ENCODE results near the gene AMMECR1.
"Not testable (repeated sequence)": the region's sequence is repeated elsewhere in the genome, so short reads cannot be mapped to it uniquely, and the experiment has no call there.

Gene AMMECR1

GRCh38 chrX:110155759-110156158, 162.1 kb downstream of the AMMECR1 start:
- Histone ChIP-seq H3K4me1 (no peaks in the 10 kb centered on the region), H3K79me2 (no peaks in the 10 kb centered on the region), H3K4me3 (ENCODE audit: low read depth, low read length) (no peak overlapping the region), H3K4me2 (ENCODE audit: low read length) (no peak overlapping the region), H2AFZ (no peak overlapping the region), H3K36me3 (ENCODE audit: control insufficient read depth, insufficient read depth, low read length) (no peaks in the 10 kb centered on the region), H3K27me3 (ENCODE audit: control insufficient read depth, insufficient read depth, low read length) (no peaks in the 10 kb centered on the region), H3K27ac (no peak overlapping the region), H3K9me3 (ENCODE audit: control insufficient read depth, low read length) (no peaks in the 10 kb centered on the region), H3K9ac (no peak overlapping the region)
- TF ChIP-seq CTCF (IDR thresholded peaks at IDR 0.05), result no peak

GRCh38 chrX:110154328-110154727, 163.6 kb downstream of the AMMECR1 start:
- H3K9ac ChIP-seq; H3K9me3 ChIP-seq (ENCODE audit: control insufficient read depth, low read length); H2AFZ ChIP-seq; H3K4me3 ChIP-seq (ENCODE audit: low read depth, low read length); H3K36me3 ChIP-seq (ENCODE audit: control insufficient read depth, insufficient read depth, low read length); H3K4me1 ChIP-seq; H3K27ac ChIP-seq; H3K27me3 ChIP-seq (ENCODE audit: control insufficient read depth, insufficient read depth, low read length); H3K79me2 ChIP-seq; H3K4me2 ChIP-seq (ENCODE audit: low read length): not testable (repeated sequence)

DNA sequence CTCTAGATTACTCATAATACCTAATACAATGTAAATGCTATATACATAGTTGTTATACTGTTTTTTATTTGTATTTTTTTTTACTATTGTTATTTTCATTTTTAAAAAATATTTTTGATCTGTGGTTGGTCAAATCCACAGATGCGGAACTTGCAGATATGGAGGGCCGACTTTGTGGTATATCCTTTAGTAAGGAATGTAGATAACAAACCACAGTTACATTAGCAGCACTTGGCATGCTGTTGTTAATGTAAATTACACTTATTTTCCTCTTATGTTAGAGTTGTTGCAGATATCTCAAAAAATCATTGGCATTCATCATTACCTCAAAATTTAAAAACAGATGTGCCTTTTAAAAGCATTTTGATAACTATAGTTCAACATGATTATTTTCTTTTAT, 164.0 kb downstream of the AMMECR1 start:
- Histone ChIP-seq H3K9me3 (ENCODE audit: control insufficient read depth, low read length) (no peaks in the 10 kb centered on the region), H2AFZ (no peak overlapping the region), H3K9ac (no peak overlapping the region), H3K4me1 (no peaks in the 10 kb centered on the region), H3K79me2 (no peaks in the 10 kb centered on the region), H3K4me2 (ENCODE audit: low read length) (no peak overlapping the region), H3K27ac (no peak overlapping the region), H3K4me3 (ENCODE audit: low read depth, low read length) (no peak overlapping the region), H3K36me3 (ENCODE audit: control insufficient read depth, insufficient read depth, low read length) (no peaks in the 10 kb centered on the region), H3K27me3 (ENCODE audit: control insufficient read depth, insufficient read depth, low read length) (no peaks in the 10 kb centered on the region)
- no peak for TF ChIP-seq CTCF (IDR thresholded peaks at IDR 0.05)

DNA sequence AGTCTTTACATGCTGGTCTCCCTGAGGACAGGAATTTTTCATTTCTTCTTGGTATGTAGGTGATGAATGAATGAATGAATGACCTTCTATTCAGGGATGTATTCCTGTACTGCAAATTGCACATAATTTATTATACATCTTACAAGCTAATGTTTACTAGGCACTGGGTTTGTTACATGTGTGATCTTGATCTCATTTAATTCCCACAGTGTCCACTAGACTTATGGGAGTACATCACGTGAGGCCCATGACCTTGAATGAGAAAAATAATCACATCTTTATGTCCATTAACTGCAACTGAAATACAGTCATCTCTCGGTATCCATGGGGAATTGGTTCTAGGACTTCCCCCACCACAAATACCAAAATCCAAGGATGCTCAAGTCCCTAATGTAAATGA, 164.6 kb downstream of the AMMECR1 start:
- H3K36me3 ChIP-seq (ENCODE audit: control insufficient read depth, insufficient read depth, low read length), result no peaks in the 10 kb centered on the region
- no peak overlapping the region for H3K9ac ChIP-seq
- H3K4me3 ChIP-seq (ENCODE audit: low read depth, low read length), result no peak overlapping the region
- H3K4me1 ChIP-seq, result no peaks in the 10 kb centered on the region
- no peaks in the 10 kb centered on the region for H3K9me3 ChIP-seq (ENCODE audit: control insufficient read depth, low read length)
- no peak overlapping the region for H3K4me2 ChIP-seq (ENCODE audit: low read length)
- TF ChIP-seq CTCF (IDR thresholded peaks at IDR 0.05), result no peak
- H3K27ac ChIP-seq, result no peak overlapping the region
- no peak overlapping the region for H2AFZ ChIP-seq
- no peaks in the 10 kb centered on the region for H3K79me2 ChIP-seq
- H3K27me3 ChIP-seq (ENCODE audit: control insufficient read depth, insufficient read depth, low read length), result no peaks in the 10 kb centered on the region

DNA sequence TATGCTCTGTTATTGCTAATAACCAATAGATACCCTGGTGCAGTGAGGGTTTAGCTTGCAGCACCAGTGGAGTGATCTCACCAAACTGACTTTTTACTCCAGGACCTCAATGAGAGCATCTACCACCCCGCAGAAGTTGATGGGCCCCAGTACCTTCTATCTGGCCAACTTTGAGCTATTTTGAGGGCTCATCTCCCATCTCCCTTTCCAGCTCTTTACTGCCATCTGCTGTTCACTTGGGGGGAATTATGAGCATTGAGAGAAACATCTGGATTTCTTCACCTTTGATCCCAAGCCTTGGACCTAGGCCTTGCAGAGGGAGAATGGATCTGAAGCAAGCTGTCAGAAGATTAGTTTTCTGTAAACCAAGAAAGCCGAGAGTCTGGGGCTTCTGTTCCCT, 171.4 kb downstream of the AMMECR1 start:
- Histone ChIP-seq H3K36me3 (ENCODE audit: control insufficient read depth, insufficient read depth, low read length) (no peaks in the 10 kb centered on the region), H3K9ac (no peak overlapping the region), H3K79me2 (no peaks in the 10 kb centered on the region), H3K4me1 (peaks cover 4% of the 10 kb centered on the region), H3K9me3 (ENCODE audit: control insufficient read depth, low read length) (no peaks in the 10 kb centered on the region), H3K4me2 (ENCODE audit: low read length) (no peak overlapping the region), H3K27me3 (ENCODE audit: control insufficient read depth, insufficient read depth, low read length) (no peaks in the 10 kb centered on the region), H3K4me3 (ENCODE audit: low read depth, low read length) (no peak overlapping the region), H3K27ac (no peak overlapping the region), H2AFZ (peak overlapping the region; percentile 33)
- TF ChIP-seq CTCF (IDR thresholded peaks at IDR 0.05), result peak; percentile 57
